ENCODE results near the gene SLC16A13. TPM values are rescaled to one million over a fixed set of nuclear protein-coding genes. Genes with fewer than 3 reads are reported as not detected.

Gene SLC16A13
- total and polyA plus RNA-seq, 10 of the 15 experiments (the other 5 are each of a cell fraction or from before 2014, with no cell fraction given) = 0.34 to 12.1 (median 3.3) TPM

DNA sequence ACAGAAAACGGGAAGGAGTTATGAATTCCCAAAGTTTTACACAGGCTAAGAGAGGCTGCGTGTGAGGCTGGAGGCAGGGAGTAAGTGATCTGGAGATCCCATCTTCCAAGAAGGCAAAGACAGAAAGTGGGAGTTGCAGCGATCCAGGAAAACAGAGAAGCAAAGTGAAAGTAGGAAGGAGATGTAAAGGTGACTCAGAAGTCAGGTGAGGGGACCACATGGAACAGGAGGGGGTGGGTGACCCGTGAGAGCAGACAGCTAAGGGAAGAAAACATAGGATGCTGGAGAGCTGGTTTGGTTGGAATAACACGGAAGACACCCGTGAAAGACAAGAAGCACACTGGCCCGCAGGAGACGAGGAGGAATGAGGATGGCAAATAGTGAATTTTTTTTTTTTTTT, 38.6 kb upstream of the SLC16A13 start:
- no peak for FAIRE-seq
- H2AFZ ChIP-seq (ENCODE audit: control insufficient read depth, low read depth, low read length) = no peak overlapping the region
- no peak overlapping the region for H3K4me3 ChIP-seq
- ATAC-seq = no peak
- ChIA-PET POLR2A (no interaction called here), CTCF (interaction anchor here (0.6 to 0.8 kb wide), 2 partner anchors 83 to 196 kb away, joined by 3 read pairs; no protein-coding TSS in a partner anchor), RAD21 (ENCODE audit: unreplicated experiment) (no interaction called here), SMC1A (ENCODE audit: uncharacterized antibody, unreplicated experiment) (no interaction called here)
- in situ Hi-C loops (cut with MboI) (no loop called here), intact Hi-C loops (cut with micrococcal nuclease; ENCODE audit: unreplicated experiment) (no loop called here)
- DNase-seq (ENCODE audit: low read depth, low spot score) = no peak
- WGBS (ENCODE audit: insufficient coverage, insufficient replicate concordance, low lambda C conversion rate, missing lambda C conversion rate) = 72% methylated on average over 7 of the region's 8 CpGs
- no peaks in the 10 kb centered on the region for H3K27me3 ChIP-seq (replicated peaks in 1 of 2; ENCODE audit: control insufficient read depth in 2 of 2, insufficient read depth in 2 of 2, low read length in 1 of 2)
- no peak for TF ChIP-seq RCOR1 (conservative IDR thresholded peaks at IDR 0.05; ENCODE audit: low read depth, low read length)
- no peak for TF ChIP-seq EP300 (IDR thresholded peaks at IDR 0.05; ENCODE audit: borderline replicate concordance in 1 of 2, control insufficient read depth in 1 of 2, low read depth in 2 of 2, low read length in 2 of 2)
- no peak for TF ChIP-seq CHD1 (IDR thresholded peaks at IDR 0.05; ENCODE audit: low read depth, low read length)
- no peak for TF ChIP-seq ZNF24 (IDR thresholded peaks at IDR 0.05)
- TF ChIP-seq NR2C1 (IDR thresholded peaks at IDR 0.05) = no peak
- TF ChIP-seq, protein P1, sequence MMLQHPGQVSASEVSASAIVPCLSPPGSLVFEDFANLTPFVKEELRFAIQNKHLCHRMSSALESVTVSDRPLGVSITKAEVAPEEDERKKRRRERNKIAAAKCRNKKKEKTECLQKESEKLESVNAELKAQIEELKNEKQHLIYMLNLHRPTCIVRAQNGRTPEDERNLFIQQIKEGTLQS (IDR thresholded peaks at IDR 0.05; ENCODE audit: borderline replicate concordance, extremely low read depth, low read depth, low read length) = no peak
- TF ChIP-seq JUNB (IDR thresholded peaks at IDR 0.05) = no peak
- TF ChIP-seq YBX1 (IDR thresholded peaks at IDR 0.05) = no peak
- TF ChIP-seq EGR1 (IDR thresholded peaks at IDR 0.05; ENCODE audit: borderline replicate concordance in 1 of 2, low read depth in 2 of 2, low read length in 2 of 2) = no peak
- no peak for TF ChIP-seq RAD21 (IDR thresholded peaks at IDR 0.05; ENCODE audit: insufficient read depth, low read depth, low read length)
- TF ChIP-seq, protein P2, sequence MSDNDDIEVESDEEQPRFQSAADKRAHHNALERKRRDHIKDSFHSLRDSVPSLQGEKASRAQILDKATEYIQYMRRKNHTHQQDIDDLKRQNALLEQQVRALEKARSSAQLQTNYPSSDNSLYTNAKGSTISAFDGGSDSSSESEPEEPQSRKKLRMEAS (IDR thresholded peaks at IDR 0.05; ENCODE audit: low read depth, low read length) = no peak
- no peak for TF ChIP-seq ZNF274 (IDR thresholded peaks at IDR 0.05; ENCODE audit: insufficient read depth, insufficient read length)
- TF ChIP-seq, protein P3, sequence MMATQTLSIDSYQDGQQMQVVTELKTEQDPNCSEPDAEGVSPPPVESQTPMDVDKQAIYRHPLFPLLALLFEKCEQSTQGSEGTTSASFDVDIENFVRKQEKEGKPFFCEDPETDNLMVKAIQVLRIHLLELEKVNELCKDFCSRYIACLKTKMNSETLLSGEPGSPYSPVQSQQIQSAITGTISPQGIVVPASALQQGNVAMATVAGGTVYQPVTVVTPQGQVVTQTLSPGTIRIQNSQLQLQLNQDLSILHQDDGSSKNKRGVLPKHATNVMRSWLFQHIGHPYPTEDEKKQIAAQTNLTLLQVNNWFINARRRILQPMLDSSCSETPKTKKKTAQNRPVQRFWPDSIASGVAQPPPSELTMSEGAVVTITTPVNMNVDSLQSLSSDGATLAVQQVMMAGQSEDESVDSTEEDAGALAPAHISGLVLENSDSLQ (IDR thresholded peaks at IDR 0.05) = no peak
- no peak for TF ChIP-seq FOXM1 (IDR thresholded peaks at IDR 0.05; ENCODE audit: low read depth, low read length)
- TF ChIP-seq, protein P4, sequence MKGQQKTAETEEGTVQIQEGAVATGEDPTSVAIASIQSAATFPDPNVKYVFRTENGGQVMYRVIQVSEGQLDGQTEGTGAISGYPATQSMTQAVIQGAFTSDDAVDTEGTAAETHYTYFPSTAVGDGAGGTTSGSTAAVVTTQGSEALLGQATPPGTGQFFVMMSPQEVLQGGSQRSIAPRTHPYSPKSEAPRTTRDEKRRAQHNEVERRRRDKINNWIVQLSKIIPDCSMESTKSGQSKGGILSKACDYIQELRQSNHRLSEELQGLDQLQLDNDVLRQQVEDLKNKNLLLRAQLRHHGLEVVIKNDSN (IDR thresholded peaks at IDR 0.05; ENCODE audit: borderline replicate concordance, extremely low read length, insufficient read depth, low read depth, low read length) = no peak
- H4K20me1 ChIP-seq (ENCODE audit: control insufficient read depth, insufficient read depth) = no peaks in the 10 kb centered on the region
- H3K9me3 ChIP-seq (replicated peaks; ENCODE audit: control insufficient read depth, insufficient read depth, low read length) = no peaks in the 10 kb centered on the region
- no peak overlapping the region for H3K9ac ChIP-seq (ENCODE audit: control insufficient read depth, insufficient read depth, low read length)
- no peak overlapping the region for H3K27ac ChIP-seq (ENCODE audit: control insufficient read depth, insufficient read depth)
- no TSS peak for BruUV-seq (replicated peaks)
- no peaks in the 10 kb centered on the region for H3K4me1 ChIP-seq (ENCODE audit: control insufficient read depth, insufficient read depth, low read length)
- no peaks in the 10 kb centered on the region for H3K79me2 ChIP-seq (ENCODE audit: control insufficient read depth, insufficient read depth, low read length)
- H3K4me2 ChIP-seq (ENCODE audit: control insufficient read depth, insufficient read depth) = no peak overlapping the region
- H3K36me3 ChIP-seq (ENCODE audit: control insufficient read depth in 2 of 2, insufficient read depth in 2 of 2, low read length in 1 of 2) = peaks cover 8 to 12% of the 10 kb centered on the region in 2 experiments

Data from GM12878 (cell line).